GM13976 (cell line): ENCODE data around the gene KRTAP10-2.
"Not testable (repeated sequence)": the region's sequence is repeated elsewhere in the genome, so short reads cannot be mapped to it uniquely, and the experiment has no call there.

Experiments used
- DNase-seq: peaks from one replicate; pipeline ENCODE4 v3.0.0; 2012; ENCODE audit warnings: low spot score
- CTCF ChIP-seq: IDR thresholded peaks from 2 replicates; pipeline ENCODE4 v1.5.1; 2012; ENCODE audit warnings: borderline replicate concordance, mild to moderate bottlenecking; ENCODE audit not compliant: insufficient read depth; ENCODE audit errors: extremely low read depth, missing control alignments, control extremely low read depth
- in situ Hi-C: fragments of 300-500 bp; cut with MboI; formaldehyde crosslinking; loops from one replicate; pipeline ENCODE4 v1.12.0; 2022; ENCODE audit warnings: low sequenced_read_pairs, mixed read lengths, inconsistent platforms; ENCODE audit not compliant: unreplicated experiment

The KRTAP10-2 gene

GRCh38 chr21:44551340-44551961, at the start of gene KRTAP10-2:
KRTAP10-2 (minus strand) TSS chr21:44551505; CDS start chr21:44551458, 47 bp downstream.
- DNase-seq, result no peak
- in situ Hi-C loops, result no loop called here
- no peak for TF ChIP-seq CTCF

DNA sequence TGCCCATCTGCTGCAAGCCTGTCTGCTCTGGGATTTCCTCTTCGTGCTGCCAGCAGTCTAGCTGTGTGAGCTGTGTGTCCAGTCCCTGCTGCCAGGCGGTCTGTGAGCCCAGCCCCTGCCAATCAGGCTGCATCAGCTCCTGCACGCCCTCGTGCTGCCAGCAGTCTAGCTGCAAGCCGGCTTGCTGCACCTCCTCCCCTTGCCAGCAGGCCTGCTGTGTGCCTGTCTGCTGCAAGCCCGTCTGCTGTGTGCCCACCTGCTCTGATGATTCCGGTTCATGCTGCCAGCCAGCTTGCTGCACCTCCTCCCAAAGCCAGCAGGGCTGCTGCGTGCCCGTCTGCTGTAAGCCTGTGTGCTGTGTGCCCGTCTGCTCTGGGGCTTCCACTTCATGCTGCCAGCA, 49.8 kb upstream of the KRTAP10-2 start:
- DNase-seq, in situ Hi-C loops: not testable (repeated sequence)

DNA sequence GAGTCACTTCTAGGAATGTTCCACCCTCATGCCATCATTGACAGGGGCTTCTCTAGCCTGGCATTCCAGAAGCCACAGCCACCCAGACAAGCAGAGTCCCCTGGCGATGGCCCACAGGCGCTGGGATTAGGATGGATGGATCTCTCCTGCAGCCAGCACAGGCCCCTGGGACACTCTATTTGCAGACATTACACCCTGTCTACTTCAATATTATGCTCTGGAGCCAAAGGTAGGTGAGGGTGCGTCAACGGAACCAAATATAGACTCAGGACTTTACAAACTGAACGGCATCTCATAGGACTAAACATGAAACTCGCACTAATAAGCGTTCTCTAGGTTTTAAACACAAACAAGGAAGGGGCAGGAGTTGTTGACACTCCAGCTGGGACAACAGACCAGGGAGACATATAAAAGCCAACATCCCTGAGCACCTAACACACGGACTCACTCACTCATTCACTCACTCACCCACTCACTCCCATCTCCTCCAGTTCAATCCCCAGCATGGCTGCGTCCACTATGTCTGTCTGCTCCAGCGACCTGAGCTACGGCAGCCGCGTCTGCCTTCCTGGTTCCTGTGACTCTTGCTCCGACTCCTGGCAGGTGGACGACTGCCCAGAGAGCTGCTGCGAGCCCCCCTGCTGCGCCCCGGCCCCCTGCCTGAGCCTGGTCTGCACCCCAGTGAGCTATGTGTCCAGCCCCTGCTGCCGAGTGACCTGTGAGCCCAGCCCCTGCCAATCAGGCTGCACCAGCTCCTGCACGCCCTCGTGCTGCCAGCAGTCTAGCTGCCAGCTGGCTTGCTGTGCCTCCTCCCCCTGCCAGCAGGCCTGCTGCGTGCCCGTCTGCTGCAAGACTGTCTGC, 49.0 kb upstream of the KRTAP10-2 start, which contains the start of gene KRTAP10-7:
Gene KRTAP10-7, plus strand, starts transcription at position 480 of the 861 bp plus-strand sequence. Its CDS starts 25 bp downstream, at position 505.
- DNase-seq, in situ Hi-C loops: not testable (repeated sequence)

- in situ Hi-C loops, result no loop called here
- no peak for TF ChIP-seq CTCF
- no peak for DNase-seq
Measured at GRCh38 chr21:44599264-44600029, 48.1 kb upstream of the KRTAP10-2 start.

- in situ Hi-C loops, result no loop called here
- DNase-seq, result no peak
- TF ChIP-seq CTCF, result no peak
Measured at GRCh38 chr21:44598061-44598460, 46.8 kb upstream of the KRTAP10-2 start.

DNA sequence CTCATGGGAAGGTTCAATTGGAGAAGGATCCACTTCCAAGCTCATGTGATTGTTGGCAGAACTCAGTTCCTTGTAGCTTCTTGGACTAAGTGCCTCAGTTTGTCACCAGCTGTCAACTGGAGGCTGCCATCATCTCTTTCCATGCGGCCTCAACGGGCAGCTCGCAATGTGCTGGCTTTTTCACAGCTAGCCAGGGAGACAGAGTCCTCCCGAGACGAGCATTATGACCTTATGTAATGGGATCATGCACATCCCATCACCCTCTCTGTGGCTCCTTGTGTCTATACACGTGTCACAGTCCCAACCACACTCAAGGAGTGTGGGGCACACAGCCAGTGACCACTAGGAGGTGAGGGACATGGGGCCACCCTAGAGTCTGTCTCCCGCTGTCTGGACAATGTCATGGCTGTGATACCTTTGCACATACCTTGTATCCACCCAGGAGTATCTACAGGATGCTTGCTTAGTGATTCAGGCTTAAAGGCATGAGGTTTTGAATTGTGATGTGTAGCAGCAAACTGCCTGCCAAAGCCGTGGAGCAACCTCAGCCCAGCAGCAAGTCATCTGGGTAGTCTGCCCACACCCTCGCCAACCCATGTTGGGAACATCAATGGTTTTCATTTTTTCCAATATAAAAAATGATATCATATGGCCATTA, 44.9 kb upstream of the KRTAP10-2 start:
- in situ Hi-C loops, result no loop called here

More for the DNA sequence above, 44.9 kb upstream of the KRTAP10-2 start:
- DNase-seq, result no peak
- no peak for TF ChIP-seq CTCF
